MG63 (cell line): ENCODE results near the gene TVP23A. TPM values are rescaled to one million over a fixed set of nuclear protein-coding genes. Genes with fewer than 3 reads are reported as not detected.
"Not testable (repeated sequence)": the region's sequence is repeated elsewhere in the genome, so short reads cannot be mapped to it uniquely, and the experiment has no call there.

Source experiments
- DNase-seq: peaks from one replicate; pipeline ENCODE4 v3.0.0-alpha.2; 2020
- H3K27me3 ChIP-seq: fragments of 250-450 bp; sonication (Bioruptor Pico); 2 replicates; pipeline ENCODE4 v1.5.1; 2020; ENCODE audit warnings: mild to moderate bottlenecking, moderate library complexity
- H3K36me3 ChIP-seq: fragments of 250-450 bp; sonication (Bioruptor Pico); 2 replicates; pipeline ENCODE4 v1.5.1; 2020; ENCODE audit warnings: mild to moderate bottlenecking, moderate library complexity
- H3K4me3 ChIP-seq: fragments of 250-450 bp; sonication (Bioruptor Pico); 2 replicates; pipeline ENCODE4 v1.5.1; 2020; ENCODE audit warnings: mild to moderate bottlenecking, moderate library complexity
- H3K9me3 ChIP-seq: fragments of 250-450 bp; sonication (Bioruptor Pico); 2 replicates; pipeline ENCODE4 v1.5.1; 2020; ENCODE audit warnings: mild to moderate bottlenecking, moderate library complexity
- total RNA-seq: library from RNA; depleted of rRNA; stranded (reverse); fragments of >200 nt; shearing (Covaris generic); gene quantifications from 2 replicates; pipeline ENCODE4 v1.2.3, GENCODE V29; 2014; ENCODE audit warnings: low replicate concordance

TVP23A gene
- total RNA-seq, 1 experiment from 2014 or later, result not detected

DNA sequence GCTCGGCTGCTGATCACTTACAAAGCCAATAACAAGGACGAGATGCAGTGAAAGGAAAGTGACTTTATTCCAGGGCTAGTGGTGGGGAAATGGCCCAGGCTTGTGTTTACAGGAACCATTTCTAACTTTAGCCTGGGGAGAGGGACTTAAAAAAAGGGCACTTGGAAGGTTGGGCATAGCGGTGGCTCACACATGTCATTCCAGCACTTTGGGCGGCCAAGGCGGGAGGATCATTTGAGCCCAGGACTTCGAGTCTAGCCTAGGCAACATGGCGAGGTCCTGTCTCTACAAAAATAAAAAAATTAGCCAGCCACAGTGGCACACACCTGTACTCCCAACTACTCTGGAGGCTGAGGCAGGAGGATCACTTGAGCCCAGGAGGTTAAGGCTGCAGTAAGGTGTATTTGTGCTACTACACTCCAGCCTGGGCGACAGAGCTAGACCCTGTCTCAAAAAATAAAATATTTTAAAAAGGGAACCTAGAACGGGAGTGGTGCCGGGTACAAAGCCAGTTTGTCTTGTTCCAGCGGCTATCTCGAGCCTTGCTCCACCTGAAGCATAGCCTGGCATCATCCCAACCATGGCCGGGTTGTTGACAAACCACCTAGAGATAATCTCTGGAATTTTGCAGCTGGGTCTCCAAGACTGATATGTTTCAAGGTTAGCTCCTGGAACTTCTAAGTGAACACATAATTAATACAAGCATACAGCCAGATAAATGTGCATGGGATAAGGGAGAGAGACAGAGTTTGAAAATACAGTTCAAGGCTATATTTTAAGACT, 5.7 kb upstream of the TVP23A start:
- Histone ChIP-seq H3K36me3 (no peaks in the 10 kb centered on the region), H3K9me3 (no peaks in the 10 kb centered on the region), H3K4me3 (no peak overlapping the region), H3K27me3 (no peaks in the 10 kb centered on the region)
- DNase-seq, result no peak

DNA sequence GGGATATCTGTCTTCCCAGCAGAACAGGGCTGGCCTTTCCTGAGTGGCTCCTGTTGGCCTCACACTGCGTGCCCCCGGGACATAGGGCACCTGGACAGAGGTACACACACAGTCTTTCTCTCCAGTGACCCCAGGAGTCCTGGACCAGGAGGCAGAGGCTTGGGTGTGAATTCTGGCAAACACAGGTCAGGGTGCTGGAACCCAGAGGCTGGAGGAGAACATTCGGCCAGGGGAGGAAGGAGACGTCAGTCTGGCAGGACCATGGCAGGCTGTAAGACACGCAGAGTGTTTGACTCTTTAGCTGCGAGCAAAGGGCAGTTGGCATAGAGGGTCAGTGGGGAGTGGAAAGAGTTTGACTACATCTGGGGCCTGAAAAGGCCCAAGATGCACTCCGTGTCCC, 4.1 kb upstream of the TVP23A start:
- Histone ChIP-seq H3K4me3 (no peak overlapping the region), H3K9me3 (no peaks in the 10 kb centered on the region), H3K27me3 (no peaks in the 10 kb centered on the region), H3K36me3 (no peaks in the 10 kb centered on the region)
- no peak for DNase-seq

DNA sequence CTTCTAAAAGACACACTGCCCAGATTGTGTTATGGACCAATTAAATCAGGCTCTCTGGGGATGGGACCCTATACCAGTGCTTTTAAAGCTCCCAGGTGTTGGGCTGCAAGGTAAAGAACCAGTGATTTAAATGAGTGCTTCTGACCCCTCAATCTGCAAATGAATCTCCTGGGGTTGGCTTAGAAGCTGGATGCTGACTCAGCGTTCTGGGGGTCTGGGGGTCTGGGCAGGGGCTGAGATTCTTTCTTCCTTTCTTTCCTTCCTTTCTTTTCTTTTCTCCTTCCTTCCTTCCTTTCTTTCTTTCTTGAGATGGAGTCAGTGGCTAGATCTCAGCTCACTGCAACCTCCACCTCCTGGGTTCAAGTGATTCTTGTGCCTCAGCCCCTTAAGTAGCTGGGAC, 2.0 kb upstream of the TVP23A start:
- H3K9me3 ChIP-seq, result no peaks in the 10 kb centered on the region
- no peak overlapping the region for H3K4me3 ChIP-seq
- H3K27me3 ChIP-seq, result no peaks in the 10 kb centered on the region
- H3K36me3 ChIP-seq, result no peaks in the 10 kb centered on the region
- no peak for DNase-seq

DNA sequence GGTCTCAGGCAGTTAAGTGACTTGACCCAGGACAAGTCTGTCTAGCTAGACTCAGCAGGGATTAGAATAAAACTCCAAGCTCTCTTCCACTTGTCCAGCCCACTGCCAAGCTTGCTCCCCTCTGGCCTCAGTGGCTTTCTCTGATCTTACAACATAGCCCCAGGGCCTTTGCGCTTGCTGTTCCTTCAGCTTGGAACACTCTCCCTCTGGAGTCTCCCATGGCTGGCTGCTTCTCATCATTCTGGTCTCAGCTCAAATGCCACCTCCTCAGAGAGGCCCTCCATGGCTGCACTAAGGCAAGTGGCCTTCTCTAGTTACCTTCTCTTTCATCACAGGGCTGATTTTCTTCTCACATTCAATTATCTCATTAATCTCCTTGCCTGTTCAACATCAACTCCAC, 1.1 kb downstream of the TVP23A start:
- Histone ChIP-seq H3K27me3 (no peaks in the 10 kb centered on the region), H3K36me3 (no peaks in the 10 kb centered on the region)

DNA sequence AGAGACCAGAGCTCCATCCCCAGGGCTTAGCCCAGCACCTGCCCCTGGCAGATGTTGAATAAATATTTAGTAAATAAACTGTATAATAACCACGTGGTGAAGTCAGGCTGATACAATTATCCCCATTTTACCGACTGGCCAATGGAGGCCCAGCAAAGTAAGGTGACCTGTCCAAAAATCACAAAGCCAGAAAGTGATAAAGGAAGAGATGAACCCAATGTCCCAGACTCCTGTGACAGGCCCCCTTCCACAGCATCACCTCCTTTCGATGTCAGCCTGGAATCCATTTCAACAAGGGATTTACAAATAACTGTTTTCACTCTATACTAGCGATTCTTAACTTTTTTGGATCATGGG, 5.5 kb downstream of the TVP23A start:
- H3K4me3 ChIP-seq, result no peak overlapping the region
- no peak for DNase-seq
- H3K9me3 ChIP-seq, result no peaks in the 10 kb centered on the region
- no peaks in the 10 kb centered on the region; the same call in 1 of the 2 replicates for H3K27me3 ChIP-seq
- H3K36me3 ChIP-seq, result no peaks in the 10 kb centered on the region

More for the DNA sequence above, 1.1 kb downstream of the TVP23A start:
- no peak for DNase-seq
- Histone ChIP-seq H3K9me3 (no peaks in the 10 kb centered on the region), H3K4me3 (no peak overlapping the region)

DNA sequence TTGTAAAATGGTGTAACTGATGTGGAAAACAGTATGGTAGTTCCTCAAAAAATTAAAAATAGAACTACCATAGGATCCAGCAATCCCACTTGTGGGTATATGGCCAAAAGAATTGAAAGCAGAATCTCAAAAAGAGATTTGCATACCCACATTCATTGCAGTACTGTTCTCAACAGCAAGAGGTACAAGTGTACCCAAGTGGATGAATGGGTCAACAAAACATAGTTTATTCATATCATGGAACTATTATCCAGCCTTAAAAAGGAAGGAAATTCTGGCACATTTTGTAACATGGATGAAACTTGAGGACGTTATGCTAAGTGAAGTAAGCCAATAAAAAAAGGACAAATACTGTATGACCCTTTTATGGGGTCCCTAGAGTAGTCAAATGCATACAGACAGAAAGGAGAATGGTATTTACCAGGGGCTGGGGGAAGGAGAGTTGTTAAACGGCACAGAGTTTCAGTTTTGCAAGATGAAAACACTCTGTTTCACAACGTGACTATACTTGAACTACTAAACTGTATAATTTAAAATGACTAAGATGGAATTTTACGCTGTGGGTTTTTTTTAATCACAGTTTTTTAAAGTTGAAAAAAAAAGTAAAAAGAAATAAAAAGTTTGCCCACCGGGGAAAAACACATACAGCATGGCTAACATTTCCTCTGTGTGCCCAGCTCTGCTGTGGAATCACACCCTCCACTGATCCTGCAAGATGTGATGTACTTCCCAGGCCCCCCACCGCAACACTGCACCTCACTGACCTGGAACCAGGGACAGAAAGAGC, 6.1 kb downstream of the TVP23A start:
- no peak for DNase-seq
- Histone ChIP-seq H3K36me3 (no peaks in the 10 kb centered on the region), H3K9me3 (no peaks in the 10 kb centered on the region), H3K4me3 (no peak overlapping the region), H3K27me3 (no peaks in the 10 kb centered on the region; the same call in 1 of the 2 replicates)

DNA sequence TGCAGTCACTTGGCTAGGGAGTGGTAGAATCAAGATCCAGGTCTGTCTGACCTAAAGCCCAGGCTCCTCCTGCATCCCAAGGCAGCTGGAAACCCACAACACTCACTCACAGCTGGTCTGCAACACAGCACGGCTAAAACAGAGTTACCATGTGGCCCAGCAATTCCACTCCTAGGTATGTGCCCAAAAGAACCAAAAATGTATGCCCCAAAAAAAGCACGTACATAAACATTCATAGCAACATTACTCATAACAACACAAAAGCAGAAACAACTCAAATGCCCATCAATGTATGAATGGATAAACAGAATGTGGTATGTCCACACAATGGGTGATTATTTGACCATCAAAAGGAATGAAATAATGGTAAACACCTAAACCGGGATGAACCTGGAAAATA, 8.9 kb downstream of the TVP23A start:
- Histone ChIP-seq H3K9me3 (no peaks in the 10 kb centered on the region), H3K27me3 (peaks cover 5% of the 10 kb centered on the region; the same call in 1 of the 2 replicates), H3K4me3 (no peak overlapping the region), H3K36me3 (no peaks in the 10 kb centered on the region)
- DNase-seq, result no peak

DNA sequence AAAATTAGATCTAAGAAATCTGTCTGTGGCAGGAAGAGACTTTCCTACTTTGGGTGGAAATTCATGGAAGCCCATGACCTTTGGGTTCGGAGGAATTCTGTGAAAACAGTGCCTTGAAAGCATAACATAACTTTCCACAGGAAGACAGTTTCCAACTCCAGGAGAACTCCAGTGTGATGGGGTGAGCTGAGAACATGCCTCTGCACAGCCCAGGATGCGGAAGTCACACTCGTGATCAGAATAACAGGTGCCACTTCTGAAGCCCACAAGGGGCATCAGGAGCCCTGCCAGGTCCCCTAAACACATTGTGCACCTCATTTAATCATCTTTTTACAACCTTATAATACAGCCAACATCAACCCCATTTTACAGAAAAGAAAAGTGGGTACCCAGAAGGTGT, 9.7 kb downstream of the TVP23A start:
- DNase-seq, result no peak
- Histone ChIP-seq H3K9me3 (no peaks in the 10 kb centered on the region), H3K27me3 (peaks cover 5% of the 10 kb centered on the region; the same call in 1 of the 2 replicates), H3K36me3 (no peaks in the 10 kb centered on the region), H3K4me3 (no peak overlapping the region)

DNA sequence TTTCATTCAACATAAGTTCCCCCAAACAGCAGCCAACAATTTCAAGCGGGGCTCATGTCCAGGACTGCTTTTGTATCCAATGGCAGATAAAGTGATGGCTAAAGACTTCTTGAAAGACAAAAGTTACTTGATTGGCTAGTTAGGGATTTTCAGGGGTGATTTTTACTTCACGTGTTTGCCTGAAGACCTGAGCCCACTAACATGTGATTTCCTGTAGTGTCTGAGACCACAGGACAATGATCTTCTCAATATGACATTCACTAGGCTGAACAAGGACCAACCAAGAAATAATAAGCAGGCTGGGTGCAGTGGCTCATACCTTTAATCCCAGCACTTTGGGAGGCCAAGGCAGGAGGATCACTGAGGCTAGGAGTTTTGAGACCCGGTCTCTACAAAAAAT, 10.4 kb downstream of the TVP23A start:
- Histone ChIP-seq H3K27me3 (peaks cover 5% of the 10 kb centered on the region; the same call in 1 of the 2 replicates), H3K36me3 (no peaks in the 10 kb centered on the region), H3K9me3 (no peaks in the 10 kb centered on the region), H3K4me3 (no peak overlapping the region)
- DNase-seq, result no peak

DNA sequence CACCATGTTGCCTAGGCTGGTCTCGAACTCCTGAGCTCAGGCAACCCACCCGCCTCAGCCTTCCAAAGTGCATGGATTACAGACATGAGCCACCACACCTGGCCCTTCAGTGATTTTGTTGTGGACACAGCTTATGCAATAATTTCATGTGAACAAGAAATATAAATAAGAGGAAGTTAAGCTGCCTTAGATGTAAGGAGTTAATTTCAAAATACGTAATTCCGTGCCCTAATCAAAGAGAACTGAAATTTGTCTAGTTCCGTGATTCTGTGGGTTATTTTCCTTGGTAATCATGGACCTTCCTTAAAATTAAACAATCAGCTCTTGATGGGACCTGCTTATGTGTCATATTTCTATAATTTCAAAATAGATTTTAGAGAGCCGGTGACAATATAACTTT, 11.9 kb downstream of the TVP23A start:
- Histone ChIP-seq H3K9me3 (no peaks in the 10 kb centered on the region), H3K36me3 (no peaks in the 10 kb centered on the region), H3K27me3 (peaks cover 5% of the 10 kb centered on the region; the same call in 1 of the 2 replicates), H3K4me3 (no peak overlapping the region)
- no peak for DNase-seq

DNA sequence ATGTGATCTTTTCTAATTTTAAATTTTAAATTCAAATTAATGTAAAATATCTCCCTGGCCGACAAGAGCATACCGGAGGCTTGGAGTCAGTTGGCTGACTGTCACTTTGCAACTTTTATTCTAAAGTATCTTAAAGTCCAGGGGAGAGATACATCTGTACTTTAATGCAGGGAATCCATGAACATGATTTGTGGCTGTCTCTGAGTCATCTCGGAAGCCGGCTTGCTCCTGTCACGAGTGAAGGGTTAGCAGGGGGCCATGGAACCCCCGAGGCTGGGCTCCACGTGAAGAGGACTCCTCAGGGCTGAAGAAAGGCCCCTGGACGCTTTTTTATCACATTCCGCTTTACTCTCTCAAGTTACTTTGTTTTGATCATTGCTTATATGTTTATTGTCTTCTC, 13.3 kb downstream of the TVP23A start:
- Histone ChIP-seq H3K27me3 (peaks cover 5% of the 10 kb centered on the region; the same call in 1 of the 2 replicates), H3K9me3 (no peaks in the 10 kb centered on the region), H3K4me3 (no peak overlapping the region), H3K36me3 (no peaks in the 10 kb centered on the region)
- no peak for DNase-seq

DNA sequence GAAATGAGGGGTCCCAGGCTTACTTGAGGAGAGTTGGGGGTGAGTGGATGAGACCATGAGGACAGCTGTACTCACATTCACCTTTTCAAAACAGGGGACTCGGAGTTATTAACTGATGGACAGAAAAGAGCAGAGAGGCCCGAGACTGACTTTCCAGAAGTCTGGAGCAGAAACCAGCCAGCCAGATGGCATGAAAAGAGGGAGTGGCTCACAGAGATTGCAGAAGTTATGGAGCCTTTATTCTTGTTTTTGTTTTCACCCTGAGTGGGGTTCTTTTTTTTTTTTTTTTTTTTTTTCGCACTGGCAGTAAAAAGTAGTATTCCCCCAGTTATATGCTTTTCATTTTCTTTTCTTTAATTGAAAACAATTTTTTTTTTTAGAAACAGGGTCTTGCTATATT, 18.9 kb downstream of the TVP23A start:
- Histone ChIP-seq H3K27me3 (no peaks in the 10 kb centered on the region), H3K4me3 (no peak overlapping the region), H3K36me3 (no peaks in the 10 kb centered on the region), H3K9me3 (no peaks in the 10 kb centered on the region)
- no peak for DNase-seq

DNA sequence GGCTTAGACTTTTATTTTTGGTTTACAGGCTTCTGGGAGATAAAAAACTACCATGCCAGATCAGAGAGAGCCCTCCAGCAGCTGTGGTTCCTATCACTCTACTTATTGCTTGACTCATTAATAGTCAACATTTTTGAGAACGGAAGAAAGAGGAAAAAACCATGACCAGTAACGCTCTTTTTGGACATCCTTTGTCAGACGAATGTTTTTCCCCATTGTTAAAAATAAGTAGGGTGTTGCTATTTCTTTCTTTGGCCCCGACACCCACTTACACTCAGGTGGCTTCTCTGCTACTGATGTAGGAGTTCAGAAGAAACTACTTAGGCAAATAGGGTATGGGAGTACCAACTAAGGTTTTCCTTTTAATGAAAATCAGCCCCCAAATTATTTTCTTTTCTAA, 27.5 kb downstream of the TVP23A start:
- DNase-seq, result no peak
- Histone ChIP-seq H3K9me3 (no peaks in the 10 kb centered on the region), H3K36me3 (no peaks in the 10 kb centered on the region), H3K27me3 (peaks cover 2% of the 10 kb centered on the region; the same call in 1 of the 2 replicates), H3K4me3 (no peak overlapping the region)

DNA sequence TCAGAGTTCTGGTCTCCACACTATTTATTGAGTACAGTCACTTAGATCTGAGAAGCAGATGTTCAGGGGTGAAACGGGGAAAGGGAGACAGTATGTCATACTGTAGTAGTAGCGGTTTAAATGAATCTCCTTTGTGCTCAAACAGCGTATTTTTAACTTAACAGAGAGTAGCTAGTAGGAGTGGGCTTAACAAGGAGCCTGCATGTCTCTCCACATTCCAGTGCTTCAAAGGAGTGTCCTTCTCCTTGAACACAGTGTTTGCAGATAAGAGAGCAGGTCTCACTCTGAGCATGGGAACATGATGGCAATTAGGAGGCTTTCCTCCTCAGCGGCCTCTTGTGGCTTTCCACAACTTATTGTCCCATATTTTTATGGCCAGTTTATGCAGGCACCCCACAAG, 30.0 kb downstream of the TVP23A start:
- not testable (repeated sequence) for H3K9me3 ChIP-seq, H3K36me3 ChIP-seq, H3K27me3 ChIP-seq, H3K4me3 ChIP-seq, DNase-seq

DNA sequence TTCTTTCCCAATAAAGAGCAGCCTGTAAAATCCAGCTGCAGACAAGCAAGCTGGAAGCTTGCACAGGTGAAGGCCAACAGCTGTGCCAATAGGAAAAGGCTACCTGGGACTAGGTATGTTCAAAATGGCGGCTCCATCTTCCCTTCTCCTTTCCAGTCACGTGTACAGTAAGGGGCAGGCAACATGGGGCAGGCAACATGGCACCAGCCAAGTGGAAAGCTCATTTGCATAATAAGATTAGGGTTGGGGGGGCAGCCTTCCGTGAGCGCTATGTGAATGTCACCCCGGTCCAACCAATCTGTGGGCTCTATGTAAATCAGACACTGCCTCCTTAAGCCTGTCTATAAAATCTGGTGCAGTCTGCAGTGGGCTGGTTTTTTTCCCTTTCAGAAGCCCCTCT, 31.3 kb downstream of the TVP23A start:
- H3K9me3 ChIP-seq, result no peaks in the 10 kb centered on the region
- no peak for DNase-seq
- no peak overlapping the region for H3K4me3 ChIP-seq
- H3K36me3 ChIP-seq, result no peaks in the 10 kb centered on the region
- H3K27me3 ChIP-seq, result peaks cover 2% of the 10 kb centered on the region; the same call in 1 of the 2 replicates

DNA sequence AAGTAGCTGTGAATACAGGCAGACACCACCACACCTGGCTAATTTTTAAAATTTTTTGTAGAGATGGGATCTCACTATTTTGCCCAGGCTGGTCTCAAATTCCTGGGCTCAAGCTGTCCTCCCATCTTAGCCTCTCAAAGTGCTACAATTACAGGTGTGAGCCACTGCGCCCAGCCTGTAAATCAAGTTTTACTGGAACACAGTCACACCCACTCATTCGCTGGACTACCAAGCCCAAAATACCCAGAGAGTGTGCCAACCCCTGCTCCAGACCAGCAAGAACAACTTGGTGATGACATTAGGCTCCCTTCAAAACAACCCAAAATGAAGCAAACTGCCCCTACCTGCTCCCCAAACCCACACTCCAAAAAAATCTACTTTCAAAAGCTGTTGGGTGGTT, 36.0 kb downstream of the TVP23A start:
- no peak overlapping the region for H3K4me3 ChIP-seq
- no peaks in the 10 kb centered on the region; the same call in 1 of the 2 replicates for H3K27me3 ChIP-seq
- H3K9me3 ChIP-seq, result no peaks in the 10 kb centered on the region
- no peak for DNase-seq
- no peaks in the 10 kb centered on the region for H3K36me3 ChIP-seq

DNA sequence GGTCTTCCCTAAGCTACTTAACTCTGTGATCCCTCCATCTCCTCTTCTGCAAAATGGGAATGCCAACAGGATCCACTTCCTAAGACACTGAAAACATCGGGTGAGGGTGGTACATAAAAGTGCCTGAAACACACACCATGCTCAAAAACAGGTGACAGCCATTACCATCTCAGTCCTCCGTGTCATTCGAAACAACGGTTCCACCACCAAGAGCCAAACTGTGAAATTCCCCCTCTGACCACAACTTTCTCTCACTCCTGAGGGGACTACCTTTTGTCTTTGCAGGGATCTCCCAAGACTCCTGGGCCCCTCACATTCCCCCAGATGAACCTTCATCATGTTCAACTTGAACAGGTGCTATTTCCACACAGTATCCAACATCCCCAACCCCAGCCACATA, 38.0 kb downstream of the TVP23A start:
- no peaks in the 10 kb centered on the region for H3K36me3 ChIP-seq
- no peaks in the 10 kb centered on the region; the same call in 1 of the 2 replicates for H3K27me3 ChIP-seq
- no peaks in the 10 kb centered on the region for H3K9me3 ChIP-seq

DNA sequence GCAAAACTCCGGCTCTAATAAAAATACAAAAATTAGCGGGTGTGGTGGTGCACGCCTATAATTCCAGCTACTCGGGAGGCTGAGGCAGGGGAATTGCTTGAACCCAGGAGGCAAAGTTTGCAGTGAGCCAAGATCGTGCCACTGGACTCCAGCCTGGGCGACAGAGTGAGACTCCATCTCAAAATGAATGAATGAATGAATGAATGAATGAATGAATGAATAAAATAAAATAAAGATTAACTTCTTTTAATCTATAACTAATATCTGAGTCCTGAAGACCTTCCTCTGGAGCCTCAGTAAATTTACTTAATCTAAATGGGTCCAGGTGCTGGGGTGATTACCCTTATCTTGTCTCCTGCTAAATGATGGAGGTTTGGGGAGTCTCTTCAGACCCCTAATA, 38.7 kb downstream of the TVP23A start:
- DNase-seq, H3K9me3 ChIP-seq, H3K27me3 ChIP-seq, H3K4me3 ChIP-seq, H3K36me3 ChIP-seq: not testable (repeated sequence)

More for the DNA sequence above, 38.0 kb downstream of the TVP23A start:
- H3K4me3 ChIP-seq, result no peak overlapping the region
- no peak for DNase-seq
